D721Med (cell line): Measurements from ENCODE around the gene BRCC3.

Source experiments
- DNase-seq: peaks from one replicate; pipeline ENCODE4 v3.0.0; 2011; ENCODE audit warnings: low spot score; ENCODE audit not compliant: insufficient read length
- FAIRE-seq: peaks from 2 replicates; lab custom pipeline; 2011; peaks lifted over from hg19 to GRCh38; lab: Jason Lieb, UNC
- CTCF ChIP-seq: IDR thresholded peaks from 2 replicates; pipeline ENCODE4 v1.5.1; 2012; ENCODE audit warnings: mild to moderate bottlenecking, control low read depth; ENCODE audit not compliant: insufficient read depth; ENCODE audit errors: missing control alignments

The BRCC3 gene

GRCh38 chrX:155061760-155062159 is 9.5 kb upstream of the BRCC3 start:
- no peak for TF ChIP-seq CTCF
- FAIRE-seq = no peak
- no peak for DNase-seq

GRCh38 chrX:155065035-155065734 is 6.1 kb upstream of the BRCC3 start:
- FAIRE-seq = no peak
- no peak for DNase-seq
- TF ChIP-seq CTCF = no peak

- FAIRE-seq (no peak), DNase-seq (no peak)
- no peak for TF ChIP-seq CTCF
These were observed 3.1 kb upstream of the BRCC3 start for GRCh38 chrX:155068165-155068564.

- FAIRE-seq (no peak), DNase-seq (no peak)
- TF ChIP-seq CTCF = no peak
These were observed 1.9 kb upstream of the BRCC3 start for GRCh38 chrX:155069414-155069813.

GRCh38 chrX:155070038-155070437 is 1.3 kb upstream of the BRCC3 start:
- DNase-seq = no peak
- FAIRE-seq = no peak
- no peak for TF ChIP-seq CTCF

GRCh38 chrX:155070663-155070974 is 689 bp upstream of the BRCC3 start:
- DNase-seq (no peak), FAIRE-seq (no peak)
- no peak for TF ChIP-seq CTCF

GRCh38 chrX:155071694-155072280 is 479 bp downstream of the BRCC3 start:
- TF ChIP-seq CTCF = no peak
- DNase-seq = no peak
- FAIRE-seq = no peak
